ENCODE results near the gene PPFIA4. TPM values are rescaled to one million over a fixed set of nuclear protein-coding genes. Genes with fewer than 3 reads are reported as not detected.
"Not testable (repeated sequence)": the region's sequence is repeated elsewhere in the genome, so short reads cannot be mapped to it uniquely, and the experiment has no call there.

PPFIA4 gene
- total RNA-seq, 1 experiment from 2014 or later = 33.2 TPM

- DNase-seq (ENCODE audit: low read depth) = peak; percentile 79
These were observed 9.2 kb upstream of the PPFIA4 start for GRCh38 chr1:203017061-203017460.

- DNase-seq (ENCODE audit: low read depth) = no peak
These were observed 8.6 kb upstream of the PPFIA4 start for GRCh38 chr1:203017692-203018091.

- not testable (repeated sequence) for DNase-seq (ENCODE audit: low read depth)
These were observed 3.4 kb upstream of the PPFIA4 start for GRCh38 chr1:203022855-203023254.

GRCh38 chr1:203025686-203026030 is 633 bp upstream of the PPFIA4 start:
- no peak for DNase-seq (ENCODE audit: low read depth)

- no peak for DNase-seq (ENCODE audit: low read depth)
These were observed 674 bp downstream of the PPFIA4 start for GRCh38 chr1:203026666-203027663.

- DNase-seq (ENCODE audit: low read depth) = no peak
These were observed 1.9 kb downstream of the PPFIA4 start for GRCh38 chr1:203028067-203028783.

DNA sequence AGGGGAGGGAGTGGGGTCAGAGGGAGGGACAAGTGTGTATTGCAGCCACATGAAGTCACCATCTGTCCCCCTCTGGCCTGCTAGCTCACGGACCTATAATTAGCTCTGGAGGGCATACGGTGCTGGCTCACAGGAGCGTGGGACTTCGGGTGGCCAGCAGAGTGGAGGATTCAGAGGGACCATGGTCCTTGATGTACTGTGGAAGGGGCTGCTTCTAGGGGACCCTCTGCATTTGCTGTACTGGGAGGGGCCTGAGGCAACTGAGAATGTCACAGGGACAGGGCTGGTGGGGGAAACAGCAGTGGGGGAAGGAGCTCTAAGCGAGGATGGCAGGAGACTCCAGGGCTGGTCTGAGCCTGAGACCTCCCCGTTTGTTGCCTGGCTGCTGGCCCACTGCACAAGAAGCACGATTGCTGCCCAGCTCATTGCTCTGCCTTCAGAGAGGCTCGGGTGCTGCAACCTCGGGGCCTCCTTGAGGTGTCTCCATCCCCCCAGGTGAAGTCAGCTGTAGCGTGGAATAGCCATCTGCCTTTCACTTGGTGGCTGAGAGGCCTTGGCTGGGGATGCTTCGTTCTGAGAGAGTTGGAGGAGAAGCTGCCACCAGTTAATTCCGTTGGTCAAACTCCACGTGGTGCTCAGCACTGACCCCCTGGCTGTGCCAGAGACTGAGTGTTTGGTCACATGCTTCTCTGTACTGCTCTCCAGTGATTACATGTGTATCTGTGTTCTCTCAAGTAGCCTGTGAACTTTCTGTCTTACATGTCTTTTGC is 2.7 kb downstream of the PPFIA4 start:
- no peak for DNase-seq (ENCODE audit: low read depth)

DNA sequence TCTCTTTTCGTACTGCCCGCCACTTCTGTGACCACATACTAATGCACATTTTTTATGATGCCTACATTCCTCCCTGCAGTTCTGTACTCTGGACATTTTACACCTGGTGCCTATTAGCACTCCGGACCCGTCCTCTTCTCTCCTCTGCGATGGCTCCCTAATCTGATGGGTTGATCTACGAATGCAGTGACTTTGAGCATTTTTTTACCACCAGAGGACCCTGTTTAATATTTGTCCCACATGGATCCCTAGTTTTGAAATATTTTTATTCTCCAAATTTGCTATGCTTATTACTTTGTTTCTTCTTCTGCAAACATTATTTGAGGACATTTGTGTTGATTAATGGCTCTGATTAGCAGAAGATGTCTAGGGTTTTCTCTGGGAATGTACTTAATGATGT is 5.2 kb downstream of the PPFIA4 start:
- DNase-seq (ENCODE audit: low read depth) = no peak

DNA sequence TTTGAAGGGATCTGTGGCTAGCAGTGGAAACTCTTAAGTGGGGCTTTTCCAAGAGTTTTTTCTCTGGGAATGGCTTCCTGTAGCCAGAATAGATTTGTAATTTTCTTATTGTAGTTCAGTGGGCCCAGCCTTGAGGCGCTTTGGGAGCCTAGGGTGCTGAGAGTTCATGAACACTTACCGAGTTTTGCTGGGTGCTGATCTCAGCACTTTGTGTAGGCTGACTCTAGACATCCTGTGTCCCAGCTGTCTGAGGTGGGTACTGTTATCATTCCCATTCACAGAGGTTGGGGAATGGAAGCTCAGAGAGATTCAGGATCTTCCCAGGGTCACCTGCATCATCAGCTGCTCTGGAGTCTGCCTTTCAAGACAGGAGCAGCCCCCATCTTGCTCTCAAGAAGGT is 7.0 kb downstream of the PPFIA4 start:
- no peak for DNase-seq (ENCODE audit: low read depth)

GRCh38 chr1:203033917-203034316 is 7.6 kb downstream of the PPFIA4 start:
- no peak for DNase-seq (ENCODE audit: low read depth)

- no peak for DNase-seq (ENCODE audit: low read depth)
These were observed 8.3 kb downstream of the PPFIA4 start for GRCh38 chr1:203034422-203035110.

- no peak for DNase-seq (ENCODE audit: low read depth)
These were observed 9.1 kb downstream of the PPFIA4 start for GRCh38 chr1:203035111-203036000.

DNA sequence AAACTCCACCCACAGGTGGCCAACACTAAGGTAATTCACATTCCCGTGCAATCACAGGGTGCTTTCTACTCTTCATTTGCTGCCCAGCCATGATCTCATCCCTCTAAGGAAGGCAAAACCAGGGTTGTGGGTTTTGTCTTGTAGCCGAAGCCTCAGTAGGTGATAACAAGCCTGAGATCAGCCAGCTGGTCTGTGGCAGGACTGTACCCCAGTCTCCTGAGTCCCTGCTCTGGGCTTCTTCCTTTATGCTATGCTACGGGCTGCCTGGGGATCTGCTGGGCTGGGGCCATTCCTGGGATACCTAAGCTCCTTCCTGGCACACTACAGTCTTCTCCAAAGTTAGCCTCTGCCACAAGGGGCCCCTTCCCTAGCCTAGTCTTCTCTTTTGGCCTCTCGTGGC is 9.8 kb downstream of the PPFIA4 start:
- DNase-seq (ENCODE audit: low read depth) = no peak

GRCh38 chr1:203036537-203036936 is 10.2 kb downstream of the PPFIA4 start:
- no peak for DNase-seq (ENCODE audit: low read depth)

GRCh38 chr1:203037509-203038190 is 11.4 kb downstream of the PPFIA4 start:
- DNase-seq (ENCODE audit: low read depth) = no peak

DNA sequence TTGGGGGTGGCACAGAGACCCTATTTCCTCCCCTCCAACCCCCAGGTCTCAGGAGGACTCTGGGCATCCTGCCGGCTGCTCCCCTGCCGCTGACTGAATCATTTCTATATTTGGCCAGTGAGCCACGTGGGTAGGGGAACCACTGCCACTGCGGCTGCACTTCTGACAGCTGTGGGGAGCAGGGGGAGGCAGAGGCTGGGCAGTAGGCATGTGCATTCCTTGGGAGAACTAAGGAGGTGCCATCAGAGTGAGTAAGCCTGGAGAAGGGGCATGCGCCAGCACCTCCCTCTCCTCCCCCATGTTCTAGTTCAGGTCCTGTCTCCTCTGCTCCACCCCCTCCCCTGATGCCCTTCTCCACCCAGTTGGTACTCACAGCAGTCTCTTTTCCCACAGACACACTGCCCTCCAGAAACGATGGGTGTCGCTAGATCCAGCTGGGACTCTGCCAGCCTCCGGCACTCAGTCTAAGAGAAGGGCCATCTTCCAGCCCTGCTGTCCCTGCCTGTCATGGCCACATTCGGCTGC is 12.0 kb downstream of the PPFIA4 start:
- peak; percentile 100 for DNase-seq (ENCODE audit: low read depth)

GRCh38 chr1:203038891-203039608 is 12.8 kb downstream of the PPFIA4 start:
- peak; percentile 80 for DNase-seq (ENCODE audit: low read depth)

DNA sequence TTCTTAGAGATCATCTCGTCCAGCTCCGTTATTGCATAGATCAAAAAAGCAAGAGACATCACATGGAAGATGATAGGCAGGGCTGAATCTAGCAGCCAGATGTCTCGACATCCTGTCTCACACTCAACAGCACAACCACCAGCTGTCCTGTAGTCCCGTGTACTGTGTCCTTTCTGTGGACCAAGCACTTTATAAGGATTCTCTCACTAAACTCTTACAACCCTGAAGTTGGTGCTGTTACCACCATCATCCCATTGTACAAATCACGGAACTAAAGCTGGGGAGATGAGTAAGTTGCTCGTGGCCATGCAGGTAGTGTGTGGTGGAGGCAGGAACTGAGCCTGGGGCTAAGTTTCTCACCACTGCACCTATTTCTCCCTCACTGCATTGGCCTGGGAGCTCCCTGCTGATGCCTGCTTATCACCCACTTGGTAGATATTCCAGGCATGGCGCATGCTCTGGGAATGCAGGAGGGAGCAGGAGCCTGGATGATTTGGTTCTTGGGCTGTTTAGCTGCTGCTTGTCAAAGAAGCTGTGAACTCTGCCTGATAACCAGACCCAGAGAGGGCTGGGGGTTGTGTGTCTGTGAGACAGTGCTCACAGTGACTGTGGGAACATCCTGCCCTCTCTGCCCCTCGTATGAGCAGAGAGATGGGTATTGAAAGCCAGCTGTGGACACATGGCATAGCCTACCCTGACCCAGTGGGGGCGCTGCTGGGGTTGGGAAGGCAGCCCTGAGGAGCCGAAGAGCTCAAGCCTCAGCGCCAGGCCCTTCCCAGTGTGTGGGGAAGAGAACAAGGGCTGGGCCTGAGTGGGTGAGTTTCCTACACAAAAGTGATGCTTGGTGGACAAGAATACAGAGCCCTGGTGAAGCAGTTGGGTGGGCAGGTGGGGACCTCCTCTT is 13.6 kb downstream of the PPFIA4 start:
- no peak for DNase-seq (ENCODE audit: low read depth)
